Mammary microvascular endothelial cell (primary cell): ENCODE results near the gene SCAP. TPM values are rescaled to one million over a fixed set of nuclear protein-coding genes. Genes with fewer than 3 reads are reported as not detected.

ENCODE experiments used
- total RNA-seq: library from RNA; depleted of rRNA; stranded (reverse); fragments of >200 nt; gene quantifications from 2 replicates; pipeline ENCODE4 v1.2.3, GENCODE V29; 2015

The SCAP gene
- 41.8 and 53.3 TPM in 2 replicates for total RNA-seq

GRCh38 chr3:47475570-47476329 is at the start of gene SCAP:
Gene SCAP (minus strand): TSS chr3:47475941. CDS start chr3:47442993, 32,948 bp downstream.

GRCh38 chr3:47513125-47513929 is 37.6 kb upstream of the SCAP start, which contains the start of gene ELP6:
Gene ELP6 (minus strand): TSS chr3:47513712. CDS start chr3:47513590, 122 bp downstream.

GRCh38 chr3:47380601-47381316 is 95.0 kb downstream of the SCAP start, which contains the start of gene PTPN23:
Gene PTPN23 (plus strand): TSS chr3:47381021. CDS start chr3:47381097, 76 bp downstream.

Other genes with a start within 250 kb of the SCAP start
- gene KIF9, start 193.1 kb downstream of the SCAP start, total RNA-seq, result 10.1 and 17.3 TPM in 2 replicates
- 25.7 and 33.0 TPM in 2 replicates for gene KLHL18, start 193.0 kb downstream of the SCAP start, total RNA-seq
- 23.0 and 26.2 TPM in 2 replicates for gene PTPN23, start 94.9 kb downstream of the SCAP start, total RNA-seq
- 30.2 and 31.9 TPM in 2 replicates for gene ELP6, start 37.8 kb upstream of the SCAP start, total RNA-seq
- 0.07 TPM in 1 of 2 replicates, not detected in the other for gene CSPG5, start 102.9 kb upstream of the SCAP start, total RNA-seq